GM23248 (cell line): ENCODE results near the gene ZNF343. TPM values are rescaled to one million over a fixed set of nuclear protein-coding genes. Genes with fewer than 3 reads are reported as not detected.

Experiments
- DNase-seq: peaks from one replicate; pipeline ENCODE4 v3.0.0-alpha.2; 2015
- H2AFZ ChIP-seq: fragments of 200-600 bp; sonication (generic); 2 replicates; pipeline ENCODE4 v1.6.1; 2016; ENCODE audit warnings: antibody characterized with exemption
- H3F3A ChIP-seq: fragments of 200-600 bp; sonication (generic); 2 replicates; pipeline ENCODE4 v1.6.1; 2016; ENCODE audit warnings: mild to moderate bottlenecking, antibody characterized with exemption, mixed run types; ENCODE audit not compliant: insufficient read depth
- H3K27ac ChIP-seq: fragments of 200-600 bp; sonication (generic); 2 replicates; pipeline ENCODE4 v1.5.1; 2016; ENCODE audit warnings: mild to moderate bottlenecking
- H3K27me3 ChIP-seq: fragments of 200-600 bp; sonication (generic); replicated peaks from 2 replicates; pipeline ENCODE4 v1.6.1; 2016; ENCODE audit warnings: mild to moderate bottlenecking; ENCODE audit not compliant: insufficient read depth
- H3K36me3 ChIP-seq: fragments of 200-600 bp; sonication (generic); 2 replicates; pipeline ENCODE4 v1.6.1; 2016; ENCODE audit warnings: low read depth, mild to moderate bottlenecking
- H3K4me1 ChIP-seq: fragments of 200-600 bp; sonication (generic); 2 replicates; pipeline ENCODE4 v1.6.1; 2016; ENCODE audit warnings: mild to moderate bottlenecking; ENCODE audit not compliant: insufficient read depth
- H3K4me2 ChIP-seq: fragments of 200-600 bp; sonication (generic); one replicate; pipeline ENCODE4 v1.6.1; 2016; ENCODE audit warnings: mild to moderate bottlenecking; ENCODE audit not compliant: unreplicated experiment
- H3K4me3 ChIP-seq: fragments of 200-600 bp; sonication (generic); 2 replicates; pipeline ENCODE4 v1.5.1; 2016; ENCODE audit warnings: mild to moderate bottlenecking
- H3K79me2 ChIP-seq: fragments of 200-600 bp; sonication (generic); 2 replicates; pipeline ENCODE4 v1.6.1; 2016; ENCODE audit warnings: mild to moderate bottlenecking; ENCODE audit not compliant: insufficient read depth
- H3K9ac ChIP-seq: fragments of 200-600 bp; sonication (generic); 2 replicates; pipeline ENCODE4 v1.6.1; 2016; ENCODE audit warnings: mild to moderate bottlenecking
- H3K9me2 ChIP-seq: fragments of 200-600 bp; sonication (generic); 2 replicates; pipeline ENCODE4 v1.6.1; 2016; ENCODE audit warnings: mixed run types, mild to moderate bottlenecking, moderate library complexity; ENCODE audit not compliant: insufficient read depth
- H3K9me3 ChIP-seq: fragments of 200-600 bp; sonication (generic); one replicate; pipeline ENCODE4 v1.6.1; 2017; ENCODE audit warnings: low read depth
- H4K20me1 ChIP-seq: fragments of 200-600 bp; sonication (generic); 2 replicates; pipeline ENCODE4 v1.6.0; 2016; ENCODE audit not compliant: insufficient read depth
- EZH2 ChIP-seq: fragments of 200-600 bp; sonication (generic); IDR thresholded peaks from 2 replicates; pipeline ENCODE4 v1.6.1; 2018; ENCODE audit warnings: antibody characterized with exemption, mild to moderate bottlenecking; ENCODE audit not compliant: insufficient read depth, poor library complexity, severe bottlenecking
- EZH2phosphoT487 ChIP-seq: fragments of 200-600 bp; sonication (generic); IDR thresholded peaks from 2 replicates; pipeline ENCODE4 v1.6.1; 2018; ENCODE audit warnings: antibody characterized with exemption, moderate library complexity, mild to moderate bottlenecking, low read depth; ENCODE audit not compliant: insufficient read depth
- WGBS, 2 experiments: methylation state at CpG; one replicate each; pipeline ENCODE4 v1.1.6; 2015 to 2017; ENCODE audit warnings: low lambda C conversion rate in 2 of 2, low coverage in 1 of 2; ENCODE audit errors: missing lambda C conversion rate in 2 of 2; 5-methylcytosine and 5-hydroxymethylcytosine counted together
- in situ Hi-C: fragments of 300-500 bp; cut with MboI; formaldehyde crosslinking; loops from 2 replicates; pipeline ENCODE4 v1.15.0; 2020
- polyA plus RNA-seq: library from polyadenylated mRNA; unstranded; fragments of >200 nt; fragmentation: Nextera tagmentation; extraction: Ambion mirVana; gene quantifications from 2 replicates; pipeline ENCODE4 v1.2.1, GENCODE V29; 2016
- total RNA-seq: library from RNA; depleted of rRNA; stranded (reverse); fragments of >200 nt; shearing (Covaris generic); gene quantifications from 2 replicates; pipeline ENCODE4 v1.2.3, GENCODE V29; 2014

ZNF343 gene
- total and polyA plus RNA-seq, 2 experiments from 2014 or later = 8.1 to 11.0 TPM

DNA sequence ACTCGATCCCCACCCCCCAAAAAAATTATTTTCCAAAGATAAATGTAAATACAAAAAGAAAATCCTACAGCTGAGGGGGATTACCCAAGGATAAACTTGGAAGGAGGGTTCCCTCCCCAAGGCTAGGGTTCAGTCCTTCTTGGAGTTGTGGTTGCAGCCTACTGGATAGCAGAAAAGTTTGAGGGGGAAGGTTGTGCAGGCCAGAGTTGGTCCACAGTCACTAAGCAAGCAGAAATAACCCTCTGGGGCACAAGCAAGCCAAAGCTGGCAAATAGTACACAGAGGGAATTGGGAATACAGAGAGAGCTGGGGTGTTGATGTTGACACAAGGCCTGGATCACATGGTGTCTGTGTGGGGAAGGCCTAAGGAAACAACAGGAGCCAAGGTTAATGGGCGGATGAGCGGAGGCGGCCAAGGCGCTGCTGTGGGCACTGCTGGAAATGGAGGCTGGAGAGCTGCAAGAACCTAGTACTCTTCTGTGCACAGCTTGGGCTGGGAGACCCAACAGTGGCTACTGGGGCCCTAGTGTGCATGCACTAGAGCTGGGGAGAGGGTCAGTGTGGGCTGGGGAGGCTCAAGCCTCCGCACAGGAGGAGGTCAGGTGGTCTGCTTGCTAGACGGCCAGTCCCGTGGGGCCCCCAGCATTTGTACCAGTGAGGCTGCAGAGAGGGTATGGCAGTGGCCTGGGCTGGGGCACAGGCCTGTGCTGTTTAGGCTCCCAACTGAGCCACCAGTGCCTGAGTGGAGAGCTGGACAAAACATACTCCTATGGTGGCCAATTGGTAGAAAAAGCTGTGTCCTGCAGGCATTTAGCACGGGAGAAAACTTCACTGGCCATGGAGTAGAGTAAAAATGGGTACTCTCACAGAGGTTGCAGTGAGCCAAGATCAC is 32.6 kb downstream of the ZNF343 start:
- H3K9me3 ChIP-seq = no peaks in the 10 kb centered on the region
- no peaks in the 10 kb centered on the region for H3K27me3 ChIP-seq
- no peak overlapping the region for H3K4me3 ChIP-seq
- H2AFZ ChIP-seq = no peak overlapping the region
- TF ChIP-seq EZH2phosphoT487 (no peak), EZH2 (no peak)
- DNase-seq = no peak
- no peak overlapping the region for H3K27ac ChIP-seq
- no peak overlapping the region for H3K9ac ChIP-seq
- WGBS, 2 experiments = 98 to 100% methylated on average over 9 of the region's 9 CpGs
- H3K9me2 ChIP-seq = no peaks in the 10 kb centered on the region
- no peak overlapping the region for H3K4me2 ChIP-seq
- H3K79me2 ChIP-seq = no peaks in the 10 kb centered on the region
- in situ Hi-C loops = no loop called here
- H3K36me3 ChIP-seq = peaks cover 3% of the 10 kb centered on the region; the same call in 1 of the 2 replicates
- H3F3A ChIP-seq = peaks cover 32% of the 10 kb centered on the region
- peaks cover 19% of the 10 kb centered on the region for H3K4me1 ChIP-seq
- H4K20me1 ChIP-seq = no peaks in the 10 kb centered on the region

DNA sequence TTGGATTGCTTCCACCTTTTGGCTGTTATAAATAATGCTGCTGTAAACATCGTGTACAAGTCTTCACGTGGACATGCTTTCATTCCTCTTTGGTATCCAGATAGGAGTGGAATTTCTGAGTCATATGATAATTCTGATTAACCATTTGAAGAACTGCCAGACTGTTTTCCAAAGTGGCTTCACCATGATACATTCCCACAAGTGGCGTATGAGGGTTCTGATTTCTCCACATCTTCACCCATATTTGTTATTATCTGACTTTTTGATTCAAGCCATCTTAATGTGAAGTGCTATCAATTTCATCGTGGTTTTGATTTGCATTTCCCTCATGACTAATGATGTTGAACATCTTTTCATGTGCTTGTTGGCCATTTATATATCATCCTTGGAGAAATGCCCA is 35.2 kb downstream of the ZNF343 start:
- peaks cover 26% of the 10 kb centered on the region for H3K4me1 ChIP-seq
- peak overlapping the region; percentile 55 for H3K27ac ChIP-seq
- peaks cover 3% of the 10 kb centered on the region; the same call in 1 of the 2 replicates for H4K20me1 ChIP-seq
- no peak for TF ChIP-seq EZH2
- TF ChIP-seq EZH2phosphoT487 = no peak
- no peak overlapping the region; the same call in 1 of the 2 replicates for H2AFZ ChIP-seq
- peak overlapping the region; percentile 19 for H3K4me2 ChIP-seq
- in situ Hi-C loops = no loop called here
- no peak overlapping the region for H3K4me3 ChIP-seq
- no peaks in the 10 kb centered on the region for H3K27me3 ChIP-seq
- peaks cover 46% of the 10 kb centered on the region for H3F3A ChIP-seq
- H3K9ac ChIP-seq = no peak overlapping the region
- H3K79me2 ChIP-seq = peaks cover 21% of the 10 kb centered on the region
- H3K9me3 ChIP-seq = no peaks in the 10 kb centered on the region
- DNase-seq = peak; percentile 87
- WGBS, 2 experiments = 10 to 12% methylated on average over 4 of the region's 4 CpGs
- no peaks in the 10 kb centered on the region for H3K9me2 ChIP-seq
- H3K36me3 ChIP-seq = no peaks in the 10 kb centered on the region

DNA sequence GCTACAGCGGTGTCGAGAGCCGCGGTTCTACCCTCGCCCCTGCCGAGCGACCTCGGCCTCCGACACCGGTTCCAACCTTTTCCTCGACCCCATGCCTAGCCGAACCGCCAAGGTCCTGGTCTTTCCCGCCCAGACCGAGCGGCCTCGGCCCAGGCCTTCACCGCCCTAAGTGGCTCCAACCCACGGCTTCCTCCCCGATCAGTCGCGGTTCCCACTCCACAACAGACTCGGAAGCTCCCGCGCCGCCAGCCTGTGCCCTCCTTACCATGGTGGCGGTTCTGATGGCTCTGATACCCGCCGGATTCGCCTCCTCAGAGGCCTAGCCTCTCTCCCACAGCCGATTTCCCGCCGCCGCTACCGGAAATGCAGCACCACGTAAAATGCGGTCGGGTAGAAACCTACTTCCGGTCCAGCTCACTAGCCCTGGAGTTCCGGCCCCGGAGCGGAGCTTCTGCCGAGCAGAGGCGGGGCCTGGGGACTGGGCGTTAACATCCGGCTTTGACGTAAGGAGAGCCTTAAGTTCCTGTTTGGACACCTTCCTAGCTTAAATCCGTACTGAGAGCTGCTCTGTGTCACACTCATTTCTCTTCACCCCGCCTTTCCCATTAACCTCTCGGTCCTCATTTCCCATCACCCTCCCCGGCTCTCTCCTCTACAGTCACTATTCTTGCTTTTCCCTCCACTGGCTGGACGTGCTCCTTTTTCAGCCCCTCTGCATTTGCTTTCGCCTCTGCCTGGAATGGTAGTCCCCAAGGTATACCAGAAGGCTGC is 38.1 kb downstream of the ZNF343 start, which contains the start of gene SNRPB:
TSS of gene SNRPB (minus strand) at position 367 of the 771 bp plus-strand sequence. CDS start at position 268, 99 bp downstream.
- in situ Hi-C loops = no loop called here
- H3K4me3 ChIP-seq = peak within 1 kb of the TSS; percentile 89
- peaks cover 24% of the 10 kb centered on the region for H3K36me3 ChIP-seq
- peaks cover 22% of the 10 kb centered on the region; the same call in 1 of the 2 replicates for H4K20me1 ChIP-seq
- no peaks in the 10 kb centered on the region for H3K9me2 ChIP-seq
- peak within 1 kb of the TSS; percentile 98 for H3K4me2 ChIP-seq
- H3K9me3 ChIP-seq = no peaks in the 10 kb centered on the region
- peaks cover 64% of the 10 kb centered on the region for H3F3A ChIP-seq
- DNase-seq = peak; percentile 100
- H3K4me1 ChIP-seq = peaks cover 33% of the 10 kb centered on the region
- peak within 1 kb of the TSS; percentile 97 for H3K9ac ChIP-seq
- WGBS, 2 experiments = 0 to 1% methylated on average over 53 of the region's 53 CpGs
- H3K79me2 ChIP-seq = peaks cover 50% of the 10 kb centered on the region
- H2AFZ ChIP-seq = peak within 1 kb of the TSS; percentile 86
- no peak for TF ChIP-seq EZH2phosphoT487
- TF ChIP-seq EZH2 = no peak
- H3K27ac ChIP-seq = peak within 1 kb of the TSS; percentile 87
- H3K27me3 ChIP-seq = no peaks in the 10 kb centered on the region

DNA sequence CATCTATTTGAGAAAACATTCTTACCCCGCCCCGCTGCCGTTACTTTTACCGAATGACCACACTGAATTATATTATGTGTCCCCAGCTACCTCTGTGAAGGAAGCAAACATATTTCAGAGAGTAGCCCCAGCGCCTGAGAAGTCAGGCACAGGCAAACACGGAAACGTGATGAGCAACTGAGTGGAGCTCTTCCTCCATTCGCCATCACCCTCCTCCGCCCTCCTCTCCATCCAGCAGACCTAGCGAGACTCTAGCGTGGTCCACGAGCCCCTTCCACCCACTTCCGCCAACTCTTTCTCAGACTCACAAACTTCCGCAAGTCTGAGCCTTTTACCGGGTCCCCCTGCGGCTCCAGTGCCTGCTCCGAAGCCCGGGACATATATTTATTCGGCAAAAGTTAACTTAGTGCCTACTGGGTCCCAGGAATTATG is 38.7 kb downstream of the ZNF343 start:
- peak overlapping the region; percentile 89 for H3K4me3 ChIP-seq
- H3K9me3 ChIP-seq = no peaks in the 10 kb centered on the region
- peaks cover 62% of the 10 kb centered on the region for H3F3A ChIP-seq
- 0 to 1% methylated on average over 19 of the region's 19 CpGs for WGBS, 2 experiments
- H3K4me1 ChIP-seq = peaks cover 33% of the 10 kb centered on the region
- peak overlapping the region; percentile 97 for H3K9ac ChIP-seq
- peaks cover 22% of the 10 kb centered on the region; the same call in 1 of the 2 replicates for H4K20me1 ChIP-seq
- H2AFZ ChIP-seq = peak overlapping the region; percentile 70
- TF ChIP-seq EZH2 (no peak), EZH2phosphoT487 (no peak)
- peak overlapping the region; percentile 80 for H3K4me2 ChIP-seq
- DNase-seq = peak; percentile 76
- H3K9me2 ChIP-seq = no peaks in the 10 kb centered on the region
- in situ Hi-C loops = loop anchor here (10.0 kb wide), 1 partner anchor 265 kb away; no protein-coding TSS in a partner anchor
- peaks cover 30% of the 10 kb centered on the region for H3K36me3 ChIP-seq
- peaks cover 56% of the 10 kb centered on the region for H3K79me2 ChIP-seq
- peak overlapping the region; percentile 87 for H3K27ac ChIP-seq
- no peaks in the 10 kb centered on the region for H3K27me3 ChIP-seq
